BLaER1 treated with 17β-estradiol and CSF1 and Interleukin-3, amounts not matched to agents 10 nM and 100 nM (cell line): Measurements from ENCODE around the gene GNA12.

Experiments used
- H3K27ac ChIP-seq, 11 experiments: shearing (Covaris generic); formaldehyde crosslinking; 2 replicates each; pipeline ENCODE4 v1.8.1; 2022
- H3K27me3 ChIP-seq, 11 experiments: shearing (Covaris generic); formaldehyde crosslinking; 2 replicates each; pipeline ENCODE4 v1.8.1; 2022
- H3K36me3 ChIP-seq, 11 experiments: shearing (Covaris generic); formaldehyde crosslinking; 2 replicates each; pipeline ENCODE4 v1.8.1; 2022
- H3K4me1 ChIP-seq, 10 experiments: shearing (Covaris generic); formaldehyde crosslinking; 2 replicates each; pipeline ENCODE4 v1.8.1; 2022
- H3K4me2 ChIP-seq, 11 experiments: shearing (Covaris generic); formaldehyde crosslinking; 2 replicates each; pipeline ENCODE4 v1.8.1; 2022
- H3K4me3 ChIP-seq, 10 experiments: shearing (Covaris generic); formaldehyde crosslinking; 2 replicates each; pipeline ENCODE4 v1.8.1; 2022
- H3K9ac ChIP-seq, 11 experiments: shearing (Covaris generic); formaldehyde crosslinking; 2 replicates each; pipeline ENCODE4 v1.8.1; 2022
- H3K9me3 ChIP-seq, 11 experiments: shearing (Covaris generic); formaldehyde crosslinking; replicated peaks in 1 of 11; 2 replicates each; pipeline ENCODE4 v1.8.1; 2022
- H4K20me1 ChIP-seq, 11 experiments: shearing (Covaris generic); formaldehyde crosslinking; 2 replicates each; pipeline ENCODE4 v1.8.1; 2022
- Cebpa-rat ChIP-seq, 11 experiments: shearing (Covaris generic); IDR thresholded peaks; 2 replicates each; pipeline ENCODE4 v1.8.1; 2022

The GNA12 gene

GRCh38 chr7:2838873-2839578, 5.1 kb downstream of the GNA12 start:
- Histone ChIP-seq H3K9ac (peak overlapping the region in 6 of 11 experiments; percentile 1 to 51 (median 42); a peak in 8 of 22 replicates), H3K27me3 (no peaks in the 10 kb centered on the region), H3K36me3 (peaks cover 23 to 75% (median 47%) of the 10 kb centered on the region in 11 experiments), H3K27ac (peak overlapping the region; percentile 10 to 68 (median 50); a peak in 17 of 22 replicates), H3K4me3 (peak overlapping the region in 2 of 10 experiments; percentile 5 to 9; a peak in 2 of 20 replicates), H3K9me3 (peaks cover 0 to 26% (median 10%) of the 10 kb centered on the region in 11 experiments; a peak in 11 of 22 replicates), H4K20me1 (peaks cover 0 to 89% (median 24%) of the 10 kb centered on the region in 11 experiments; a peak in 17 of 22 replicates), H3K4me2 (peak overlapping the region; percentile 67 to 98 (median 73)), H3K4me1 (peaks cover 64 to 84% (median 71%) of the 10 kb centered on the region in 10 experiments)
- no peak for TF ChIP-seq Cebpa-rat (IDR thresholded peaks at IDR 0.05)

GRCh38 chr7:2838451-2838850, 5.7 kb downstream of the GNA12 start:
- Histone ChIP-seq H3K36me3 (peaks cover 28 to 81% (median 52%) of the 10 kb centered on the region in 11 experiments), H4K20me1 (peaks cover 0 to 94% (median 27%) of the 10 kb centered on the region in 11 experiments; a peak in 17 of 22 replicates), H3K27ac (peak overlapping the region in 10 of 11 experiments; percentile 34 to 68 (median 52); a peak in 13 of 22 replicates), H3K4me3 (no peak overlapping the region), H3K4me1 (peaks cover 63 to 84% (median 70%) of the 10 kb centered on the region in 10 experiments), H3K9me3 (peaks cover 0 to 26% (median 10%) of the 10 kb centered on the region in 11 experiments; a peak in 11 of 22 replicates), H3K4me2 (peak overlapping the region; percentile 48 to 98 (median 72)), H3K9ac (0 out of 22 replicates have a peak overlapping the region, but pooled peaks of 1 of the 11 experiments have one; percentile 43), H3K27me3 (no peaks in the 10 kb centered on the region)
- TF ChIP-seq Cebpa-rat (IDR thresholded peaks at IDR 0.05), result no peak

DNA sequence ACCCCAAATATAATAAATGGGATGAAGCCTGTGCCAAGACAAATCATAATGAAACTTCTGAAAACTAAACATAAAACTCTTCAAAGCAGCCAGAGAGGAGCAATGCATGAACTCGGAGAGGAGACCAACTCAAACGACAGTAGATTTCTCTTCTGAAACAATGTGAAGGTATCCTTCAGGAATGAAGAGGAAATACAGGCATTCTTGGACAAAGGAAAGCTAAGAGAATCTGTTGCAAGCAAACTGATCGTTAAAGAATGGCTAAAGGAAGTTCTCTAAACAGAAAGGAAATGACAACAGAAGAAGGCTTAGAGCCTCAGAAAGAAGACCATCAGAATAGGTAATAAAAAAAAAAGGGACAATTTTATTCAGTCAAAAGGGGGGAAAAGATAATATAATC, 6.6 kb downstream of the GNA12 start:
- Histone ChIP-seq H3K4me3 (no peak overlapping the region), H4K20me1 (peaks cover 6 to 94% (median 29%) of the 10 kb centered on the region in 11 experiments; a peak in 17 of 22 replicates), H3K4me1 (peaks cover 53 to 74% (median 60%) of the 10 kb centered on the region in 10 experiments), H3K27ac (peak overlapping the region in 10 of 11 experiments; percentile 13 to 64 (median 38); a peak in 14 of 22 replicates), H3K4me2 (peak overlapping the region; percentile 32 to 98 (median 72)), H3K36me3 (peaks cover 28 to 90% (median 61%) of the 10 kb centered on the region in 11 experiments), H3K9ac (peak overlapping the region in 4 of 11 experiments; percentile 3 to 28 (median 14); a peak in 3 of 22 replicates), H3K27me3 (no peaks in the 10 kb centered on the region), H3K9me3 (peaks cover 0 to 26% (median 10%) of the 10 kb centered on the region in 11 experiments; a peak in 11 of 22 replicates)
- TF ChIP-seq Cebpa-rat (IDR thresholded peaks at IDR 0.05), result no peak

GRCh38 chr7:2834748-2835441, 9.2 kb downstream of the GNA12 start:
- H4K20me1 ChIP-seq, result peaks cover 9 to 94% (median 37%) of the 10 kb centered on the region in 11 experiments; a peak in 15 of 22 replicates
- H3K9ac ChIP-seq, result no peak overlapping the region
- TF ChIP-seq Cebpa-rat (IDR thresholded peaks at IDR 0.05), result peak in 1 of 11 experiments; percentile 19; a peak in 1 of 22 replicates
- H3K9me3 ChIP-seq, result peaks cover 0 to 26% (median 10%) of the 10 kb centered on the region in 11 experiments; a peak in 11 of 22 replicates
- H3K4me3 ChIP-seq, result no peak overlapping the region
- no peaks in the 10 kb centered on the region for H3K27me3 ChIP-seq
- peaks cover 37 to 90% (median 72%) of the 10 kb centered on the region in 11 experiments for H3K36me3 ChIP-seq
- no peak overlapping the region for H3K27ac ChIP-seq
- peaks cover 28 to 48% (median 38%) of the 10 kb centered on the region in 10 experiments for H3K4me1 ChIP-seq
- H3K4me2 ChIP-seq, result no peak overlapping the region

GRCh38 chr7:2833083-2833910, 10.8 kb downstream of the GNA12 start:
- TF ChIP-seq Cebpa-rat (IDR thresholded peaks at IDR 0.05), result no peak; a peak in 1 of 22 replicates
- no peak overlapping the region for H3K4me3 ChIP-seq
- peaks cover 37 to 97% (median 81%) of the 10 kb centered on the region in 11 experiments for H3K36me3 ChIP-seq
- peaks cover 22 to 99% (median 50%) of the 10 kb centered on the region in 11 experiments; a peak in 16 of 22 replicates for H4K20me1 ChIP-seq
- no peak overlapping the region for H3K9ac ChIP-seq
- no peaks in the 10 kb centered on the region for H3K27me3 ChIP-seq
- H3K27ac ChIP-seq, result no peak overlapping the region
- no peak overlapping the region for H3K4me2 ChIP-seq
- peaks cover 12 to 39% (median 23%) of the 10 kb centered on the region in 10 experiments for H3K4me1 ChIP-seq
- peaks cover 0 to 26% (median 10%) of the 10 kb centered on the region in 11 experiments; a peak in 11 of 22 replicates for H3K9me3 ChIP-seq

DNA sequence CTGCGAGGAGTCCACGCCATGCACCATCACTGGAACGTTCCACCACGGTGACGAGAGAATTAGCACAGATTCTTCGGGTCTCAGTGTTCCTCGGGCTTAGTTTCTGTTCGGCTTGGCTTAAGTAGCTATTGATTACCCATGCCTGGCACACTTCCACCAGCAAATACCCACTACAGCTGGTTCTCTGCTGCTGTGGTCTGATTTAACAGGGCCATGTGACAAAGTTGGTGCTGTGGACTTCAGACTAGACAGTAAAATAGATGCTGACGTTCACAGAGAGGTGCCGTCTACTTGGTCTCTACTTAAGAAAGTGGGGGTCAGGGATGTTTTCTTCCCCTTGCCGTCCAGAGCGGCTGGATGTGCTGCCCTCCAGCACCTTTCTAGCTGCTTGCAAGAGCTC, 11.6 kb downstream of the GNA12 start:
- TF ChIP-seq Cebpa-rat (IDR thresholded peaks at IDR 0.05), result no peak
- Histone ChIP-seq H3K4me3 (no peak overlapping the region), H3K27me3 (no peaks in the 10 kb centered on the region), H3K36me3 (peaks cover 37 to 96% (median 84%) of the 10 kb centered on the region in 11 experiments), H3K27ac (no peak overlapping the region), H4K20me1 (peaks cover 23 to 99% (median 51%) of the 10 kb centered on the region in 11 experiments; a peak in 17 of 22 replicates), H3K4me1 (peaks cover 4 to 31% (median 15%) of the 10 kb centered on the region in 10 experiments), H3K9me3 (peaks cover 0 to 26% (median 10%) of the 10 kb centered on the region in 11 experiments; a peak in 11 of 22 replicates), H3K4me2 (no peak overlapping the region), H3K9ac (no peak overlapping the region)

- Histone ChIP-seq H4K20me1 (peaks cover 25 to 100% (median 60%) of the 10 kb centered on the region in 11 experiments; a peak in 19 of 22 replicates), H3K27me3 (no peaks in the 10 kb centered on the region), H3K4me1 (peaks cover 0 to 35% (median 16%) of the 10 kb centered on the region in 10 experiments; a peak in 17 of 20 replicates), H3K36me3 (peaks cover 36 to 98% (median 80%) of the 10 kb centered on the region in 11 experiments), H3K9ac (no peak overlapping the region), H3K4me3 (no peak overlapping the region), H3K27ac (no peak overlapping the region), H3K9me3 (peaks cover 0 to 16% (median 10%) of the 10 kb centered on the region in 11 experiments; a peak in 11 of 22 replicates), H3K4me2 (no peak overlapping the region)
- TF ChIP-seq Cebpa-rat (IDR thresholded peaks at IDR 0.05), result no peak
Measured at GRCh38 chr7:2830609-2831376, 13.3 kb downstream of the GNA12 start.
